ENCODE results near the gene FOXD2. TPM values are rescaled to one million over a fixed set of nuclear protein-coding genes. Genes with fewer than 3 reads are reported as not detected.

FOXD2 gene
- total and polyA plus RNA-seq, 12 donors, result 0.31 to 3.3 (median 0.81) TPM

DNA sequence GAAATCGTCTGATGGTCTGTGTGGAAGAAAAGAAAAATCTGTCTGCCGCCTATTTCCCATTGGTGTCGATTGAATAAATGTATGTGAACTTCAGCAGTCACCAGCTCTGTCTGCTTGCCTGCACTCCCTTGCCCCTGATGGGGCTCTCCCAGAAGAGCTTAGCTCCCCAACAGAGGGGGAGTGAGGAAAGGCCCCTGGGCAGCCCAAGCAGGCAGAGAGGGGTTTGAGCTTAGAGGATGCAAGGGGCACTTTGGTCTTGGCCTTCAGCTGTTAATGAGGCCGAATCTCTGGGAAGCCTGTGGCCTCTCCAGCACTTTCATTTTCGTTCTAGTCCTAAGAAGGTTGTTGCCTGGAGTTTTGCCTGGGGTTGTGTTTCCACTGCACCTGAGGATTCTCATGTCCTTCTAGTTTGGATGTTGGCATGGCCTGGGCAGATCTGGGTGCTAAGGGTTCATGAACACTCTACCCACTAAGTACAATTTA, 2.8 kb downstream of the FOXD2 start:
- peak overlapping the region in 2 of 5 donors; percentile 19 to 61 for H3K27ac ChIP-seq
- peaks cover 61% of the 10 kb centered on the region for H3K27me3 ChIP-seq
- no peaks in the 10 kb centered on the region for H3K9me3 ChIP-seq (replicated peaks in 1 of 3)
- H3K4me1 ChIP-seq (replicated peaks in 1 of 2), result no peaks in the 10 kb centered on the region
- DNase-seq, result no peak
- TF ChIP-seq CTCF (IDR thresholded peaks at IDR 0.05) (no peak), POLR2A (IDR thresholded peaks at IDR 0.05) (no peak)
- H3K4me3 ChIP-seq, result peak overlapping the region in 1 of 4 donors; percentile 13
- intact Hi-C loops (cut with DNase I), result no loop called here
- H3K36me3 ChIP-seq (replicated peaks in 1 of 2), result no peaks in the 10 kb centered on the region
- 50 to 61% (median 55%) methylated on average over 5 of the region's 5 CpGs for WGBS, 4 donors

- intact Hi-C loops (cut with DNase I), result no loop called here
- no peak for TF ChIP-seq CTCF (IDR thresholded peaks at IDR 0.05)
- no peak for TF ChIP-seq POLR2A (IDR thresholded peaks at IDR 0.05)
- 85 to 87% (median 86%) methylated on average over 3 of the region's 3 CpGs for WGBS, 4 donors
These were observed 3.7 kb downstream of the FOXD2 start for GRCh38 chr1:47441450-47442106.

GRCh38 chr1:47442202-47442601, 4.4 kb downstream of the FOXD2 start:
- WGBS, 4 donors, result 77 to 87% (median 85%) methylated on average over 4 of the region's 4 CpGs
- Histone ChIP-seq H3K9me3 (replicated peaks in 1 of 3) (no peaks in the 10 kb centered on the region), H3K36me3 (replicated peaks in 1 of 2) (no peaks in the 10 kb centered on the region), H3K27ac (peak overlapping the region in 1 of 5 donors; percentile 61), H3K4me1 (replicated peaks in 1 of 2) (no peaks in the 10 kb centered on the region), H3K4me3 (no peak overlapping the region), H3K27me3 (peaks cover 76% of the 10 kb centered on the region)
- intact Hi-C loops (cut with DNase I), result no loop called here
- no peak for TF ChIP-seq CTCF (IDR thresholded peaks at IDR 0.05)
- TF ChIP-seq POLR2A (IDR thresholded peaks at IDR 0.05), result no peak
- no peak for DNase-seq

More at GRCh38 chr1:47441450-47442106, 3.7 kb downstream of the FOXD2 start:
- H3K36me3 ChIP-seq (replicated peaks in 1 of 2), result no peaks in the 10 kb centered on the region
- H3K4me1 ChIP-seq (replicated peaks in 1 of 2), result no peaks in the 10 kb centered on the region
- H3K9me3 ChIP-seq (replicated peaks in 1 of 3), result no peaks in the 10 kb centered on the region
- peak overlapping the region in 1 of 4 donors; percentile 13 for H3K4me3 ChIP-seq
- peak overlapping the region in 2 of 5 donors; percentile 5 to 61 for H3K27ac ChIP-seq
- peaks cover 70% of the 10 kb centered on the region for H3K27me3 ChIP-seq
- DNase-seq, result no peak

- no peaks in the 10 kb centered on the region for H3K4me1 ChIP-seq (replicated peaks in 1 of 2)
- DNase-seq, result no peak
- no peaks in the 10 kb centered on the region for H3K9me3 ChIP-seq (replicated peaks in 1 of 3)
- H3K36me3 ChIP-seq (replicated peaks in 1 of 2), result no peaks in the 10 kb centered on the region
- H3K27ac ChIP-seq, result peak overlapping the region in 1 of 5 donors; percentile 56
- H3K27me3 ChIP-seq, result peaks cover 81% of the 10 kb centered on the region
- intact Hi-C loops (cut with DNase I), result no loop called here
- WGBS, 4 donors, result 42 to 55% (median 48%) methylated on average over 9 of the region's 9 CpGs
- no peak for TF ChIP-seq CTCF (IDR thresholded peaks at IDR 0.05)
- peak overlapping the region in 1 of 4 donors; percentile 44 for H3K4me3 ChIP-seq
These were observed 5.1 kb downstream of the FOXD2 start for GRCh38 chr1:47442842-47443529.
